GM12878 (cell line): ENCODE measurements around the gene FCGR3B.
"Not testable (repeated sequence)": the region's sequence is repeated elsewhere in the genome, so short reads cannot be mapped to it uniquely, and the experiment has no call there.

Experiments used
- EZH2 ChIP-seq: IDR thresholded peaks from 2 replicates; pipeline ENCODE4 v1.6.1; 2012; ENCODE audit warnings: low read depth, mild to moderate bottlenecking, control low read depth, inconsistent platforms, low read length, borderline replicate concordance; ENCODE audit not compliant: control insufficient read depth
- FOS ChIP-seq: IDR thresholded peaks from 3 replicates; pipeline ENCODE4 v1.6.1; 2011; ENCODE audit warnings: borderline replicate concordance; ENCODE audit not compliant: insufficient read length; ENCODE audit errors: extremely low read depth
- HDAC6 ChIP-seq: fragments of 200-600 bp; sonication (generic); IDR thresholded peaks from one replicate; pipeline ENCODE4 v1.8.0; 2017; ENCODE audit warnings: antibody characterized with exemption; ENCODE audit not compliant: unreplicated experiment
- JUNB ChIP-seq: IDR thresholded peaks from 2 replicates; pipeline ENCODE4 v1.6.1; 2016; ENCODE audit warnings: antibody characterized with exemption, mild to moderate bottlenecking
- MEF2A ChIP-seq: IDR thresholded peaks from 2 replicates; pipeline ENCODE4 v1.6.1; 2011; ENCODE audit warnings: low read depth, mild to moderate bottlenecking, low read length, moderate library complexity; ENCODE audit not compliant: insufficient read depth
- MTA3 ChIP-seq: IDR thresholded peaks from 2 replicates; pipeline ENCODE4 v1.6.1; 2012; ENCODE audit warnings: low read length, inconsistent platforms, borderline replicate concordance
- POLR2A ChIP-seq: IDR thresholded peaks from 2 replicates; pipeline ENCODE4 v1.6.1; 2011; ENCODE audit warnings: low read depth, mild to moderate bottlenecking, low read length
- RCOR1 ChIP-seq: conservative IDR thresholded peaks from 2 replicates; pipeline ENCODE4 v1.6.1; 2012; ENCODE audit warnings: low read depth, low read length, improper control_type of control experiment
- TAF1 ChIP-seq: IDR thresholded peaks from 2 replicates; pipeline ENCODE4 v1.6.1; 2011; ENCODE audit warnings: mild to moderate bottlenecking, low read depth, low read length, borderline replicate concordance
- YY1 ChIP-seq: IDR thresholded peaks from 2 replicates; pipeline ENCODE4 v1.6.1; 2011; ENCODE audit warnings: low read depth, mild to moderate bottlenecking, low read length
- ZZZ3 ChIP-seq: IDR thresholded peaks from 2 replicates; pipeline ENCODE4 v1.6.1; 2011; ENCODE audit warnings: low read depth; ENCODE audit not compliant: control insufficient read depth, insufficient read length
- TF ChIP-seq, protein P1 (sequence below): IDR thresholded peaks from 2 replicates; pipeline ENCODE4 v1.6.1; 2011; ENCODE audit warnings: low read depth, low read length, improper control_type of control experiment, borderline replicate concordance
- TF ChIP-seq, protein P2 (sequence below): fragments of 450-650 bp; IDR thresholded peaks from 2 replicates; pipeline ENCODE4 v1.6.1; 2017; ENCODE audit warnings: mild to moderate bottlenecking
- TF ChIP-seq, protein P3 (sequence below): IDR thresholded peaks from 2 replicates; pipeline ENCODE4 v1.6.1; 2012; ENCODE audit warnings: low read depth, low read length, improper control_type of control experiment

DNA sequence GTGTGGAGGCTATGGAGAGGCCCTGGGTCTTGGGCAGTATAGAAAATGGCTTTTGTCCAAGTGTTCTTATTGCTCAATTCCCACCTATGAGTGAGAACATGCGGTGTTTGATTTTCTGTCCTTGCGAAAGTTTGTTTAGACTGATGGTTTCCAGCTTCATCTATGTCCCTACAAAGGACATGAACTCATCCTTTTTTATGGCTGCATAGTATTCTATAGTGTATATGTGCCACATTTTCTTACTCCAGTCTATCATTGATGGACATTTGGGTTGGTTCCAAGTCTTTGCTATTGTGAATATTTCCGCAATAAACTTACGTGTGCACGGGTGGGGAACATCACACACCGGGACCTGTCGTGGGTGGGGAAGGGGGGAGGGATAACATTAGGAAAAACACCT is 10.6 kb downstream of the FCGR3B start:
- not testable (repeated sequence) for TF ChIP-seq ZZZ3, YY1, TAF1, EZH2, FOS, MEF2A, MTA3, RCOR1, JUNB, POLR2A, HDAC6
- TF ChIP-seq, protein P1, sequence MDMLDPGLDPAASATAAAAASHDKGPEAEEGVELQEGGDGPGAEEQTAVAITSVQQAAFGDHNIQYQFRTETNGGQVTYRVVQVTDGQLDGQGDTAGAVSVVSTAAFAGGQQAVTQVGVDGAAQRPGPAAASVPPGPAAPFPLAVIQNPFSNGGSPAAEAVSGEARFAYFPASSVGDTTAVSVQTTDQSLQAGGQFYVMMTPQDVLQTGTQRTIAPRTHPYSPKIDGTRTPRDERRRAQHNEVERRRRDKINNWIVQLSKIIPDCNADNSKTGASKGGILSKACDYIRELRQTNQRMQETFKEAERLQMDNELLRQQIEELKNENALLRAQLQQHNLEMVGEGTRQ, result not testable (repeated sequence)
- TF ChIP-seq, protein P2, sequence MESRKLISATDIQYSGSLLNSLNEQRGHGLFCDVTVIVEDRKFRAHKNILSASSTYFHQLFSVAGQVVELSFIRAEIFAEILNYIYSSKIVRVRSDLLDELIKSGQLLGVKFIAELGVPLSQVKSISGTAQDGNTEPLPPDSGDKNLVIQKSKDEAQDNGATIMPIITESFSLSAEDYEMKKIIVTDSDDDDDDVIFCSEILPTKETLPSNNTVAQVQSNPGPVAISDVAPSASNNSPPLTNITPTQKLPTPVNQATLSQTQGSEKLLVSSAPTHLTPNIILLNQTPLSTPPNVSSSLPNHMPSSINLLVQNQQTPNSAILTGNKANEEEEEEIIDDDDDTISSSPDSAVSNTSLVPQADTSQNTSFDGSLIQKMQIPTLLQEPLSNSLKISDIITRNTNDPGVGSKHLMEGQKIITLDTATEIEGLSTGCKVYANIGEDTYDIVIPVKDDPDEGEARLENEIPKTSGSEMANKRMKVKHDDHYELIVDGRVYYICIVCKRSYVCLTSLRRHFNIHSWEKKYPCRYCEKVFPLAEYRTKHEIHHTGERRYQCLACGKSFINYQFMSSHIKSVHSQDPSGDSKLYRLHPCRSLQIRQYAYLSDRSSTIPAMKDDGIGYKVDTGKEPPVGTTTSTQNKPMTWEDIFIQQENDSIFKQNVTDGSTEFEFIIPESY, result not testable (repeated sequence)
- TF ChIP-seq, protein P3, sequence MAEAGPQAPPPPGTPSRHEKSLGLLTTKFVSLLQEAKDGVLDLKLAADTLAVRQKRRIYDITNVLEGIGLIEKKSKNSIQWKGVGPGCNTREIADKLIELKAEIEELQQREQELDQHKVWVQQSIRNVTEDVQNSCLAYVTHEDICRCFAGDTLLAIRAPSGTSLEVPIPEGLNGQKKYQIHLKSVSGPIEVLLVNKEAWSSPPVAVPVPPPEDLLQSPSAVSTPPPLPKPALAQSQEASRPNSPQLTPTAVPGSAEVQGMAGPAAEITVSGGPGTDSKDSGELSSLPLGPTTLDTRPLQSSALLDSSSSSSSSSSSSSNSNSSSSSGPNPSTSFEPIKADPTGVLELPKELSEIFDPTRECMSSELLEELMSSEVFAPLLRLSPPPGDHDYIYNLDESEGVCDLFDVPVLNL, result not testable (repeated sequence)
